Neural crest cell (in vitro differentiated cells): ENCODE measurements around the gene PRDM10. TPM values are rescaled to one million over a fixed set of nuclear protein-coding genes. Genes with fewer than 3 reads are reported as not detected.

Experiments
- DNase-seq: peaks from one replicate; pipeline ENCODE4 v3.0.0; 2021; ENCODE audit warnings: low read depth, mixed read lengths, low spot score
- H3K27ac Mint-ChIP-seq: one replicate; pipeline ENCODE4 v1.8.0; 2021; ENCODE audit warnings: mild to moderate bottlenecking, mixed read lengths; ENCODE audit not compliant: unreplicated experiment
- H3K27me3 Mint-ChIP-seq: 2 replicates; pipeline ENCODE4 v1.8.0; 2021; ENCODE audit warnings: low read depth, mild to moderate bottlenecking, mixed read lengths
- H3K36me3 Mint-ChIP-seq: 2 replicates; pipeline ENCODE4 v1.8.0; 2021; ENCODE audit warnings: low read depth, mild to moderate bottlenecking, mixed read lengths
- H3K4me1 Mint-ChIP-seq: 2 replicates; pipeline ENCODE4 v1.8.0; 2021; ENCODE audit warnings: mixed read lengths
- H3K4me3 Mint-ChIP-seq: one replicate; pipeline ENCODE4 v1.8.0; 2021; ENCODE audit warnings: mild to moderate bottlenecking, mixed read lengths
- H3K9me3 Mint-ChIP-seq: 2 replicates; pipeline ENCODE4 v1.8.0; 2021; ENCODE audit warnings: mixed read lengths
- total RNA-seq: library from RNA; stranded (reverse); gene quantifications from 2 replicates; pipeline ENCODE4 v1.2.1, GENCODE V29; 2021
- TF ChIP-seq, protein P1 (sequence below): fragments of 200-600 bp; sonication (generic); conservative IDR thresholded peaks from 2 replicates; pipeline ENCODE4 v1.5.0; 2021; ENCODE audit warnings: antibody characterized with exemption, mild to moderate bottlenecking

PRDM10 gene
- total RNA-seq, 1 donor from 2014 or later: 18.5 TPM

DNA sequence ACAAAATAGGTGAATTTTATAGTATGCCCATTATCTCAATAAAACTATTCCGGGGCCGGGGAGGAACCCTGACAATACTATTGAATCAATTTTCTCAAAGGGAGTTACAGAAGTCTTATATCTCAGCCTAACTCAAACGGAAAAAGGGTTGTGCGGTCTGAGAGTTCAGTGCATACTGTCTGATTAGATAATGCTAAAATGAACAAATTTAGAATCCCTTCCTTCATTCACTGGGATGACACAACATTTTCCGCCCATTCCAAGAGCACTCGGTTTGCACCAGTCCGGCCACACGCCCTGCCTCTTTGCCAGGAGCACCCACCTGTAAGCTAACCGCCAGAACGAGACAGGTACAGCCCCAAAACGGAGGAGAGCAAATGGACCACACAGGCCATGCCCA is 57.3 kb downstream of the PRDM10 start:
- H3K4me3 Mint-ChIP-seq: no peak overlapping the region
- no peak overlapping the region for H3K27ac Mint-ChIP-seq
- no peaks in the 10 kb centered on the region for H3K9me3 Mint-ChIP-seq
- peaks cover 3% of the 10 kb centered on the region for H3K4me1 Mint-ChIP-seq
- H3K27me3 Mint-ChIP-seq: no peaks in the 10 kb centered on the region
- TF ChIP-seq, protein P1, sequence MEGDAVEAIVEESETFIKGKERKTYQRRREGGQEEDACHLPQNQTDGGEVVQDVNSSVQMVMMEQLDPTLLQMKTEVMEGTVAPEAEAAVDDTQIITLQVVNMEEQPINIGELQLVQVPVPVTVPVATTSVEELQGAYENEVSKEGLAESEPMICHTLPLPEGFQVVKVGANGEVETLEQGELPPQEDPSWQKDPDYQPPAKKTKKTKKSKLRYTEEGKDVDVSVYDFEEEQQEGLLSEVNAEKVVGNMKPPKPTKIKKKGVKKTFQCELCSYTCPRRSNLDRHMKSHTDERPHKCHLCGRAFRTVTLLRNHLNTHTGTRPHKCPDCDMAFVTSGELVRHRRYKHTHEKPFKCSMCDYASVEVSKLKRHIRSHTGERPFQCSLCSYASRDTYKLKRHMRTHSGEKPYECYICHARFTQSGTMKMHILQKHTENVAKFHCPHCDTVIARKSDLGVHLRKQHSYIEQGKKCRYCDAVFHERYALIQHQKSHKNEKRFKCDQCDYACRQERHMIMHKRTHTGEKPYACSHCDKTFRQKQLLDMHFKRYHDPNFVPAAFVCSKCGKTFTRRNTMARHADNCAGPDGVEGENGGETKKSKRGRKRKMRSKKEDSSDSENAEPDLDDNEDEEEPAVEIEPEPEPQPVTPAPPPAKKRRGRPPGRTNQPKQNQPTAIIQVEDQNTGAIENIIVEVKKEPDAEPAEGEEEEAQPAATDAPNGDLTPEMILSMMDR: no peak
- H3K36me3 Mint-ChIP-seq: peaks cover 5% of the 10 kb centered on the region
- DNase-seq: no peak

DNA sequence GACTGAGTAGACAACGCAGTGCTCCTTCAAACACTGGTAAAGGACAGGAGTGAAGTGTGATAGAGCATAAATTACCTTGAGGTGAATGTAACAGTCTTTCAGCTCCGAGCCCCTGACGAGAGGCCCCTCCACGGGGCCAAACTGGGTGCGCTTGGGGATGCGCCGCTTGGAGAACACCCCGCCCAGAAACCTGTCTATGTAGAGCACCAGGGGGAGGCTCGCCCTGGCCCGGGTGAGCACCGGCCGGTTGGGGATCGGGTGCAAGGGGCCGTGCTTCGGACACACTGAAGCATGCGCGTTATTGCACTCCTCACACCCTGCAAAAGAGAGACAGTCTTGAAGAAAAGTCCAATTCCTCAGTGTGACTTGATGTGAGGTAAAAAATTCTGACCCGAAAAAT is 57.9 kb downstream of the PRDM10 start:
- Mint-ChIP-seq H3K4me1 (no peaks in the 10 kb centered on the region), H3K36me3 (peaks cover 5% of the 10 kb centered on the region), H3K9me3 (no peaks in the 10 kb centered on the region), H3K27me3 (no peaks in the 10 kb centered on the region), H3K27ac (no peak overlapping the region), H3K4me3 (no peak overlapping the region)
- TF ChIP-seq, protein P1: no peak
- DNase-seq: no peak

- DNase-seq: no peak
- Mint-ChIP-seq H3K27ac (no peak overlapping the region), H3K36me3 (peaks cover 5% of the 10 kb centered on the region), H3K4me1 (no peaks in the 10 kb centered on the region), H3K9me3 (no peaks in the 10 kb centered on the region), H3K4me3 (no peak overlapping the region), H3K27me3 (no peaks in the 10 kb centered on the region)
- TF ChIP-seq, protein P1: no peak
Measured at GRCh38 chr11:129943036-129943435, 59.6 kb downstream of the PRDM10 start.

- no peaks in the 10 kb centered on the region for H3K9me3 Mint-ChIP-seq
- H3K4me3 Mint-ChIP-seq: no peak overlapping the region
- no peaks in the 10 kb centered on the region for H3K27me3 Mint-ChIP-seq
- DNase-seq: no peak
- no peak overlapping the region for H3K27ac Mint-ChIP-seq
- H3K4me1 Mint-ChIP-seq: no peaks in the 10 kb centered on the region
- TF ChIP-seq, protein P1: no peak
- H3K36me3 Mint-ChIP-seq: peaks cover 5% of the 10 kb centered on the region
Measured at GRCh38 chr11:129939510-129939909, 63.1 kb downstream of the PRDM10 start.

GRCh38 chr11:129938764-129939163 is 63.9 kb downstream of the PRDM10 start:
- TF ChIP-seq, protein P1: no peak
- H3K27me3 Mint-ChIP-seq: no peaks in the 10 kb centered on the region
- H3K36me3 Mint-ChIP-seq: peaks cover 6% of the 10 kb centered on the region
- H3K9me3 Mint-ChIP-seq: no peaks in the 10 kb centered on the region
- no peak overlapping the region for H3K27ac Mint-ChIP-seq
- H3K4me3 Mint-ChIP-seq: no peak overlapping the region
- no peak for DNase-seq
- H3K4me1 Mint-ChIP-seq: no peaks in the 10 kb centered on the region
